HG03378 (cell line): ENCODE measurements around the gene HAUS1.
A peak's percentile ranks its signal among the peaks of the same experiment; 100 is the strongest.
"Not testable (repeated sequence)": the region's sequence is repeated elsewhere in the genome, so short reads cannot be mapped to it uniquely, and the experiment has no call there.

ENCODE experiments used
- ATAC-seq: cut with Tn5 transposase; IDR thresholded peaks from one replicate; pipeline ENCODE4 v1.9.1; 2021; ENCODE audit warnings: mild to moderate bottlenecking, moderate library complexity; ENCODE audit not compliant: unreplicated experiment

Gene HAUS1

DNA sequence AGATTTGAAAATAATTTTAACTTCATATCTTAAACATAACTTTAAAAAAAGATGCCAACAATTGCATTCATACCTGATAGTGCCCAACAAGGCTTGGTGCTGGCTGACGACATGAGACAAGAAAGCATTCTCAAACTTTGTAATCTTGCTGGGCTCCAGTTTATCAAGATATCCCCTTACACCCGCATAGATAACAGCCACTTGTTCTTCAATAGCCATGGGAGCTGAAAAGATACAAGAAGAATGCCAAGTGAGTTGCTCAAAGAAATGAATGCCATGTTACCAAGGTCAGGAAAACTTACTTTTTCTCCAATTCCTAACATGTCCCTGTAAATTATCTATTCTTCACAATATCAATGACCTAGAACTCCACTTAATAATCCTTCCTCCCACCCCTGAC, 19.8 kb upstream of the HAUS1 start:
- ATAC-seq: no peak

DNA sequence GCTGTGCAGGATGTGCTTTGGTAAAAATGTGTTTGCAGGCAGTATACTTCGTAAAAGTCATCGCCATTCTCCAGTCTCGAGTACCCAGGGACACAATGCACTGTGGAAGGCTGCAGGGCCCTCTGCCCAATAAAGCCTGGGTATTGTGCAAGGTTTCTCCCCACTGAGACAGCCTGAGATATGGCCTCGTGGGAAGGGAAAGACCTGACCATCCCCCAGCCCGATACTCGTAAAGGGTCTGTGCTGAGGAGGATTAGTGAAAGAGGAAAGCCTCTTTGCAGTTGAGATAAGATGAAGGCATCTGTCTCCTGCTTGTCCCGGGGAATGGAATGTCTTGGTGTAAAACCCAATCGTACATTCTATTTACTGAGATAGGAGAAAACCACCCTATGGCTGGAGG, 15.7 kb upstream of the HAUS1 start:
- ATAC-seq: not testable (repeated sequence)

DNA sequence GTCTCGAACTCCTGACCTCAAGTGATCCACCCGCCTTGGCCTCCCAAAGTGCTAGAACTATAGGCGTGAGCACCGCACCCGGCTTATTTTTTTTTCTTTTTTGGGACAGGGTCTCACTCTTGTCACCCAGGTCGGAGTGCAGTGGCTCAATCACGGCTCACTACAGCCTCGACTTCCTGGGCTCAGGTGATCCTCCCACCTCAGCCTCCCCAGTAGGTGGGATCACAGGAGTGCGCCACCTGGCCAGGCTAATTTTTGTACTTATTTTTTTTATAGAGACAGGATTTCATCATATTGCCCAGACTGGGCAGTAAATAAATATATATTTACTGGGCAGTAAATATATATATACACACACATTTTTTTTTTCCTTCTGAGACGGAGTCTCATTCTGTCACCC, 8.7 kb upstream of the HAUS1 start:
- no peak for ATAC-seq

DNA sequence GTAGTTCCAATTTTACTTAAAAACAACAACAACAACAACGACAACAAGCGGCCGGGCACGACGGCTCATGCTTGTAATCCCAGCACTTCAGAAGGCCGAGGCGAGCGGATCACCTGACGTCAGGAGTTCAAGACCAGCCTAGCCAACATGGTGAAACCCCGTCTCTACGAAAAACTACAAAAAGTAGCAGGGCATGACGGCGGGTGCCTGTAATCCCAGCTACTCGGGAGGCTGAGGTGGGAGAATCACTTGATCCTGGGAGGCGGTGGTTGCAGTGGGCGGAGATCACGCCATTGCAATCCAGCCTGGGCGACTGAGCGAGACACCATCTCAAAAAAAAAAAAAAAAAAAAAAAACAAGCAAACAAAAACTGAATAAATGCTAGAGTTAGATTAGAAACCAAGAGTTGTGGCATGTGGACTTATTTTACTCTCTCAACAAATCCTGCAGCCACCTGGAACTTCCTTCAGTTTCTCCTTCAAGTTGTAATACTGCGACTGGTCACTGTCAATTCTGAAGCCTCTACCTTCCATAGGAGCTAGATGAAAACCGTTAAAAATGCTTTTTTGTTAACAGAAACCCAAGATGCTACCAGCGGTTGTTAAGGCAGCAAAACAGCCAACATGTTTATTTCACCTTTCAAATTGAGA, 7.4 kb upstream of the HAUS1 start:
- ATAC-seq: no peak

DNA sequence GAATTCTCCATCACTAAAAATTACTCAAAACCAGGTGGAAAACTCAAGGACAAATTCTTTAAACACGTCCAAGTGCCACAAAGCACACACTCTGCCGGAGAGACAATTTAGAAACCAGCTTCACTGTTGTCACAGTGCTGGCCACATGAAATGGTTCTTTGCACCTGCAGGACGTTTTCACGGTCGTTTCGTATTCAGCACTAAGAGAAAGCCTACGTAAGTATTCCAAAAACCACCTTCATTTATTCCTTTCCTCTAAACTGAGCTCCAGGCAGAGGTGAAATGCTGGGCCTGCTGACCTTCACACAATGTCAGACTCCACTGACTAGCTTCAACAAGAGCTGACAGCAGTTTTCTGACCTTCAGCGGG, 6.8 kb upstream of the HAUS1 start:
- peak; percentile 9 for ATAC-seq

DNA sequence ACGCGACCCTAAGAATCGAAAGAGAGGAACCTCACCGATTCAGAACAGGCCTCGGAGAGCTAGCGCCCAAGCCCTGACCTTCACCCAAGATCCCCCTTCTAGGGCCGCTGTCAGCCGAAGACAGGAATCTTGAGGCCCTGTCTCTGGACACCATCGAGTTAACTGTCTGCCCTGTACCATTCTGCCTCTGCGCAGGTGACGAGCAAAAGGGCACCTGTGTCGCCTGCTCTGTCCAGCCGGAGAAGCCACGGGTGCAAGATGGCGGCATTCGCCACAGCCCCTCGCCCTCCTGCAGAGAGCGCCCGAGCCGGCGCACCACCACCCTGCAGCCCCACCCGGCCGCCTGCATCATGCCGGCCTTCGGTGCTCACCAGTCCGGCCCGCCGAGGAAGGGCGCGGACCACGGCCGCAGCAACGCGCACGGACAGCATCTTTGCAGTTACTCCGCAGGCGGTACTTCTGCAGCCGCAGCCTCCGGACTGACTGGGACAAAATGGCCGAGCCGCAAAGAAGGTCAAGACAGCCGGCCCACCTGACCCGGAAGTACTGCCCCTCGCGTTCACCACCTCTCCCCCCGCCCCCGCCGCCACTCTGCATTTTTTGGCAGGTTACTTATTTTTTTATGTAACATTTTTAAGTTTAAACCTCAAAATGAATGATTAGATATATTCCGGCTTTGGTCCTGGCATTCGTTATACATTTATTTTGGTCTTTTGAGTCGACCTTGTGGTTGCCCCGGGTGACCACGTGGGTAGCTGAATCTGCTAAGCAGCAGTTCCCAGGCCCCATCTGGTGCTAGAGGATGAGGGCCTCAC, 6.2 kb upstream of the HAUS1 start, which contains the start of gene ATP5F1A:
Gene ATP5F1A, minus strand, starts transcription at position 496 of the 815 bp plus-strand sequence. Its CDS starts 65 bp downstream, at position 431.
- ATAC-seq: peak; percentile 81

DNA sequence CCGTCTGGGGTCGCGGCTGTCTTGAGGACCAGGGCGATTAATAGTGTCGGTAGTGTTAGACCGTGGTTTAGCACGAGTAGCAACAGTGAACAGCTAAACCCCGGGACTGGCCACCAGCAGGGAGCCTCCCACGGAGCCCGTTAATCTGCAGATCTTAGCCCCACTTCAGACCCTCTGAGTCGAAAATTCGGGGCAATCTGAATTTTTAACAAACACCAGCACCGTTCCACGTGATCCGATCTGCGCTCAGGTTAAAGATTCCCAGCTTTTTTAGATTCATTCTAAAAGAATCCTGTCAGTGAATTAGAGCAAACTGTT, 5.6 kb upstream of the HAUS1 start:
- no peak for ATAC-seq

DNA sequence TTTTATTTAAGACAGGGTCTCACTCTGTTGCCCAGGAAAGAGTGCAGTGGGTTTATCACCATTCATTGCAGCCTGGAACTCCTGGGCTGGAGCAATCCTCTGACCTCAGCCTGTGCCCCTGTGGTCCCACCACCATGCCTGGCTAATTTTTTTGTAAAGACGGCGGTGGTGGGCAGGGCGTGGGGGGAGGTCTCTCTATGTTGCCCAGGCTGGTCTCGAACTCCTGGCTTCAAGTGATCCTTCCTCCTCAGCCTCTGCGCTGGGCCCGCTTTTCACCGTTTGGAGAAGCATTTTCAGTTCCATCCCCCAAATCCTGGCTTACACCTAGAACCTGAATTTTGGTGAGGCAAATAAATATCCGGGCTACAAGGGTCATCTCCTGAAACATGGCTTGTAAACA, 4.7 kb upstream of the HAUS1 start:
- ATAC-seq: no peak

DNA sequence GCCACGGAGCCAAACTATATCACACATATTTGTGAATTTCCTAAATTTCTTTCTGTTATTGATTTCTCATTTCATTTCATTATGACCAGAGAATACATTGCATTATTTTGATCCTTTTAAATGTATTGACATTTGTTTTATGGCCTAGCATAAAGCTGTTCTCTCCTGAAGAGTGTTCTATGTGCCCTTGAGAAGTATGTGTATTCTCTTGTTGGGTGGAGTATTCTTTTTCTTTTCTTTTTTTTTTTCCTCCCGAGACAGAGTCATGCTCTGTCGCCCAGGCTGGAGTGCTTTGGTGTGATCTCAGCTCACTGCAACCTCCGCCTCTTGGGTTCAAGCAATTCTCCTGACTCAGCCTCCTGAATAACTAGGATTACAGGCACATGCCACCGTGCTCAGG, 5.2 kb downstream of the HAUS1 start:
- no peak for ATAC-seq

DNA sequence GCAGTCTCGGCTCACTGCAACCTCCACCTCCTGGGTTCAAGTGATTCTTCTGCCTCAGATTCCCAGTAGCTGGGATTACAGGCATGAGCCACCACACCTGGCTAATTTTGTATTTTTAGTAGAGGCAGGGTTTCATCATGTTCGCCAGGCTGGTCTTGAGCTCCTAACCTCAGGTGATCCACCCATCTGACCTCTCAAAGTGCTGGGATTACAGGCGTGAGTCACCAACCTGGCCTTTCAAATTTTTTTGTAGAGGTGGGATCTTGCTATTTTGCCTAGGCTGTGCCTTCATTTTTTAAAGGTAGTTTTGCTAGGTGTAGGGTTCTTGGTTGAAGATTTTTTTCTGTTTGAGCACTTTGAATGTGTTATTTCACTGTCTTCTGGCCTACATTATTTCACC, 6.2 kb downstream of the HAUS1 start:
- no peak for ATAC-seq

DNA sequence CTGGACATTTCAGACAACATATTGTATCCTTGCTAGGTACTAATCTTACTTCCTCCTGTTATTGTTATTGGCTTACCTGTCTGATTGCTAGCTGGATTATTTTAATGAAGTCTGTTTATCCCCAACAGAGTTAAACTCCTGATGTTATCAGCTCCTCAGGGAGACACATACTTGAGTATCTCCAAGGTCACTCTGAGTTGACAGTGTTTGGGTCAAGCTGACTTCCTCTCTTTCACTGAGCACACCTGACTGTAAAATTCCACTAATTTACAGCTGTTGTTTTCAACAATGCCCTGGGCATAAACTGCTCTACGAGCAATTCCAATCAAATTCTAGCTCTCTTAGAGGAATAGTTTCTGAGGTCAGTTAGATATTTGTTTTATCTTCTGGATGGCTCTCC, 9.6 kb downstream of the HAUS1 start:
- no peak for ATAC-seq

DNA sequence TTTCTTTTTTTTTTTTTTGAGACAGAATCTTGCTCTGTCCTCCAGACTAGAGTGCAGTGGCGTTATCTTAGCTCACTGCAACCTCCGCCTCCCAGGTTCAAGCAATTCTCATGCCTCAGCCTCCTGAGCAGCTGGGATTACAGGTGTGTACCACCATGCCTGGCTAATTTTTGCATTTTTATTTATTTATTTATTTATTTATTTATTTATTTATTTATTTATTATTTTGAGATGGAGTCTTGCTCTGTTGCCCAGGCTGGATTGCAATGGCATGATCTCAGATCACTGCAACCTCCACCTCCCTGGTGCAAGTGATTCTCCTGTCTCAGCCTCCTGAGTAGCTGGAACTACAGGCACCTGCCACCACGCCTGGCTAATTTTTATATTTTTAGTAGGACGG, 22.4 kb downstream of the HAUS1 start:
- ATAC-seq: not testable (repeated sequence)

DNA sequence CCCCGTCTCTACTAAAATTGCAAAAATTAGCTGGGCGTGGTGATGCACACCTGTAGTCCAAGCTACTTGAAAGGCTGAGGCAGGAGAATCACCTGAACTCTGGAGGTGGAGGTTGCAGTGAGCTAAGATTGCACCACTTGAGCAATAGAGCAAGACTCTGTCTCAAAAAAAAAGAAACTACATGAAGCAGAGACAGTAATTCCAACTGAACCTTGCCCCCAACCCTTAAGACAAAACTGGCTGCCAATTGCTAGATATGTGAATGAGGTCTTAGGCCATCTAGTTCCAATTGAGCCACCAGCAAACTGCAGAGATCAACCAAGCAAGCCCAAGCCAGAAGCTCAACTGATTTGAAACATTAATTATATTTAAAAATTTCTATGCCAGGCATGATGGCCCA, 25.9 kb downstream of the HAUS1 start:
- no peak for ATAC-seq

DNA sequence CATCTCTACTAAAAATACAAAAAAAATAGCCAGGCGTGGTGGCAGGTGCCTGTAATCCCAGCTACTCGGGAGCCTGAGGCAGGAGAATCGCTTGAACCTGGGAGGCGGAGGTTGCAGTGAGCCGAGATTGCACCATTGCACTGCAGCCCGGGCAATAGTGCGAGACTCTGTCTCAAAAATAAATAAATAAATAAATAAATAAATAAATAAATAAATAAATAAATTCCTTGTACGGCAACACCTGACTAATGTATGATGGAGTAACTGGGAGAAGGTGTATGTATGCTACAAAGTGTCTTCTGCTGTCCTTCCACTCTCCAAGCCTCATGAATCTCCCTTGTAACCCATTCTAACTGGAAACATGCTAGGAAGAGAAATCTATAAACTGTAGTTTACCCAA, 26.4 kb downstream of the HAUS1 start:
- ATAC-seq: not testable (repeated sequence)

DNA sequence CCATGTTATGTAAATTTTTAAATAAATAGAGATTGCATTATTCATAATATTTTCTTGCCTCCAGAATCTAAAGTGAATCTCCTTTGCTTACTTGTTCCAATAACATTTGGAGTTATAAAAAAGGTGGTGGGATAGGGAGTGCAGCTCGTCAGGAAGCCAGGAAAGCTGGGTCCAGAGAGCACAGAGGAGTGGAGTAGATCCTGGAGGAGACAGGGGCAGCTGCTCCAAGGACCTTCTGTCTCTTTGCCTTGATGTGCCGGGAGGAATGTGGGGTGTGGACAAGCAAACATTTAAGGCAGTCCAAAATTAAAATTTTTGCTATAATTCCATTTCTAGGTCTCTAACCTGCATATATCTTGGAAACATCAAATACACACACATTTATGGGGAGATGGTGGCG, 29.3 kb downstream of the HAUS1 start:
- no peak for ATAC-seq

DNA sequence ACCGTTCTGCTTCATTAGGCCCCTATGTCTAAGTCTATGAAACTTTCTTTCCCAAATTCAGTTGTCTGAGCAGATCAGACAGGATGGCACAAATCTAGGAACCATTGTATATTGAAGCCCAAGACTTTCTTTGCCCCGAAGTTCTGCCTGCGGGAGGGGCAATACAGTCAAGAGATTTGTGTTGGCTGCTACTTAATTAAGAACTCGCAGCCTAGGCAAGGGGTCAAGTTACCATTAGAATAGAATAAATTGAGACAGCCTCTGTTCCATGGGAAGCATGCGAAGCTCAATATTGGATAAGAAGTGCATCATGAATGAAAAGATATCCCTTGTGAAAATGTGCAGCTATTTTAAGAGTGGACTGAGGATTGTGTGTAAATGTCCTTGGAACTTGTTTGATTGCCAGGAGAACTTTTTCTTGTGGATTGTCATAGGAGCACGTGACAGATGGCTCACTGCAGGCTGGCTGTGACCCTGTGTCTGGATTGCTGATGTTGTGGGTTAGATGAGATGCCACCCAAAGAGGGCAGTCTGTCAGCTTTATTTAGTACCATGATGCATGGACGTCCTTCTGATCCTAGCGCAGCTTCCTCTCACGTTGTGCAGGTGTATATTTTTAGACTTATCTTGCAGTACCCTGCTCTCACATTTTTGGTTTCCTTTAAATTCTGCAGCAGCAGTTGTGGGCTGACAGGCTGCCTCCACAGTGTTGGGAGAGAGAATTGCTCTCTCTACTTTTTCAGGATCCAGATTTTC, 30.9 kb downstream of the HAUS1 start:
- no peak for ATAC-seq

DNA sequence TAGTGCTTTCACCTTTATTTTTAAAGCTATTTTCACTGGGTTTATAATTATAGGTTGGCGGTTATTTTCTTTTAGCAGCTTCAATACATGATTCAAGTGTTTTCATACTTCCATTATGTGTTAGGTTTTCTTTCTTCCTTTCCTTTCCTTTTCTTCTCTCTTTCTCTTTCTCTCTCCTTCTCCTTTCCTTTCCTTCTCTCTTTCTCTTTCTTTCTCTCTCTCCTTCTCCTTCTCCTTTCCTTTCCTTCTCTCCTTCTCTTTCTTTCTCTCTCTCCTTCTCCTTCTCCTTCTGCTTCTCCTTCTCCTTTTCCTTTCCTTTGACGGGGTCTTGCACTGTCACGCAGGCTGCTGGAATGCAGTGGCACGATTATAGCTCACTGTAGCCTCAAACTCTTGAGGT, 36.0 kb downstream of the HAUS1 start:
- no peak for ATAC-seq

DNA sequence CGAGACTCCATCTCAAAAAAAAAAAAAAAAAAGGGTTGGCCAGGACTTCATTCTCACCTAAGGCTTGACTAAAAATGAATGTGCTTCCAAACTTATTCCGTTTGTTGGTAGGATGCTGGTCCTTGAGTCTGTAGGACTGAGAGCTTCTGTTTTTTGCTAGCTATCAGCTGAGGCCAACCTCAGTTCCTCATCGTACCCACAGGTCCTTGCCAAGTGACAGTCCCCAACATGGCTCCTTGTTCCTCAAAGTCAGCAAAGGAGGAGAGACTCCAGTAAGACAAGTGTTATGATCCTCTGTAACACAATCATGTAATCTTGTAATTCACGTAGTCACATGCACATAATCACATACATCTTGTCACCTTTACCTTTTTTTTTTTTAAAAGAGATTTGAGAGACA, 37.0 kb downstream of the HAUS1 start:
- no peak for ATAC-seq

DNA sequence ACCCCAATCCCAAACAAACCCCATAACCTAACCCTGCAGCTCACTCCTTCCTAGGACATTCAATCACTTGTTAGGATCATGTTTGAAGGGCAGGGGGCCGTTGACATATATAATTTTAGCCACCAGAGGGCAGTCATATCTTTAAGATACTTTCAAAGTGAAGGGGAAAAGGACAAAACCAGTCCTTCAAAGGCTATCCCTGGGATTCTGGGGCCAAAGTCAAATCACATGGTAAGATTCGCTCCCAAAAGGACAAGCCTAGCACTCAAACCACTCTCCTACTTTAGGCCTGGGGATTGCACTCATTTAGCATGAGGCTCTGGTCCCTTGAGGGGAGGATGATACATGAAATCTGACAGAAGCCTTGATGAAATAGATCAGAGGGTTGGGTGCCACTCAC, 44.6 kb downstream of the HAUS1 start:
- ATAC-seq: no peak

DNA sequence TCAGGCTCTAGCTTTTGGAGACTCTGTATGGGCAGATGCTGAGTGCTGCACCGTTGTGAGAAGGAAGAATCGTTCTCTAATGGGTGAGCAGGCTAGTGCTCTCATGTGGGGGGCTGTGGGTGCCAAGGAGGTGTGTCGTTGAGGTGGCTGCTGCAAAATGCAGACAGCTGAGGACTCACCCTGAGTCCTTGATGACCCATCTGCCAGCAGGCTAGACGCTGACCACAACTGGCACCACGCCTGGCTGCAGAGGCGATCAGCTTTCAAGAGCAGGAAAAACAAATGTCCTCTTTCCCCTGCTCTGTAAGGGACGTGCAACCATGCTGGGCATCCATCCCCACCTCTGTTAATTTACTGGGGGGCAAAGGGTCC, 48.2 kb downstream of the HAUS1 start:
- ATAC-seq: no peak

DNA sequence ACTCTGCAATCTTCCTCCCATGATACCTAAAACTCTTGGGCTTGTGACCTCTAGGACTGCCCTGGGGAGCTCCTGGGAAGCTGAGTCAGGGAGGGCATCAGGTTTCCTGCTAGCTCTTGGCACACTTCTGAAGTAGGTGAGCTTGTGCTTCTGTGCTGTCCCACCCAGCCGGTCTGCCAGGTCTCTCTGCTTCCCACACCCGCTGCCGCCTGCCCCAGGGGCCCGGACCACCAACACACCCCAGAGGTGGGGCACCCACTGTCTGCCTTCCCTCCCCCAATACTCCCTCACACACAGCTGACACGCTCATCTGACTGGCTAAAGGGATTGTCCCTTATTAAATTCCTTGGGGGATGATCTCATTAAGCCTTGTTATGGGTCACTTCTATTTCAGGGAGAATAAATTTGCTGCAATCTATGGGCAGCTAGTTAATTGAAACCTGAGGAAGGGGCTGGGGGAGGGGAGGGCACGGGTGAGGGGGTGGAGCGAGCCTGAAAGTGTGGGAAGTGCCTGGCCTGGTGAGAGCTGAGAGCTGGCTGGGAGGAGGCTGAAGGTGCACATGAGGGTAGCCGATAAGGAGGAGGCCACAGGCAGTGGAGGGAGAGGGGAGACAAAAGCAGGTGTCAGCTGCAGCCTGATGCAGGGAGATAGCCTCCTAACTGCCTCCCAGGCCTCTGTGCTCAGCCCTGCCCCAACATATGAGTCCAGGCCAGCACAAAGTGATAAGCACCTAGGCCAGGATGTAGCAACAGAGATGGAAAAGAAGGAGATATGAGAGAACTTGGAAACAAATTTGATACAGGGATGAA, 48.8 kb downstream of the HAUS1 start:
- no peak for ATAC-seq
